ENCODE results near the gene PABPC5. TPM values are rescaled to one million over a fixed set of nuclear protein-coding genes. Genes with fewer than 3 reads are reported as not detected.

PABPC5 gene
- 5.4 TPM for polyA plus RNA-seq (ENCODE audit: insufficient read length)

- DNase-seq = peak; percentile 87
Observed at GRCh38 chrX:91434351-91435168, at the start of gene PABPC5. TSS of gene PABPC5 (plus strand) at chrX:91434839. CDS start at chrX:91435578, 739 bp downstream.

- no peak for DNase-seq
Observed at GRCh38 chrX:91389026-91389425, 45.6 kb upstream of the PABPC5 start.

- no peak for DNase-seq
Observed at GRCh38 chrX:91414713-91415112, 19.9 kb upstream of the PABPC5 start.

GRCh38 chrX:91435395-91435794 lies 756 bp downstream of the PABPC5 start:
- DNase-seq = peak; percentile 36
